Breast epithelium (tissue), 4 donors: ENCODE measurements around the gene BST1. TPM values are rescaled to one million over a fixed set of nuclear protein-coding genes. Genes with fewer than 3 reads are reported as not detected.

Experiments
- DNase-seq, 2 donors: peaks; one replicate each; pipeline ENCODE4 v3.0.0-alpha.2; 2019; ENCODE audit warnings: low spot score in 2 of 2
- H3K27ac ChIP-seq, 2 donors: fragments of 200-600 bp; sonication (generic) in 1 of 2; one replicate each; pipeline ENCODE4 v1.5.1; 2016 to 2019; ENCODE audit warnings: mild to moderate bottlenecking in 1 of 2
- H3K27me3 ChIP-seq, 2 donors: fragments of 200-600 bp; sonication (generic) in 1 of 2; one replicate each; pipeline versions ENCODE4 v1.5.1 to v1.6.0; 2017 to 2019; ENCODE audit warnings: control low read depth in 1 of 2, mild to moderate bottlenecking in 1 of 2
- H3K36me3 ChIP-seq: fragments of 200-600 bp; one replicate; pipeline ENCODE4 v1.5.1; 2019
- H3K4me1 ChIP-seq, 2 donors: fragments of 200-600 bp; sonication (generic); one replicate each; pipeline ENCODE4 v1.5.1; 2016 to 2019; ENCODE audit warnings: control low read depth in 1 of 2
- H3K4me3 ChIP-seq, 3 donors: fragments of 200-600 bp; sonication (generic); 1 replicate in 2 of 3; 2 replicates in 1 of 3; pipeline ENCODE4 v1.5.1; 2016 to 2019; ENCODE audit warnings: mild to moderate bottlenecking in 3 of 3, moderate library complexity in 2 of 3
- H3K9me3 ChIP-seq, 2 donors: fragments of 200-600 bp; sonication (generic) in 1 of 2; one replicate each; pipeline ENCODE4 v1.5.1; 2016 to 2019; ENCODE audit warnings: control low read depth in 1 of 2
- POLR2A ChIP-seq: fragments of 450-650 bp; IDR thresholded peaks from one replicate; pipeline ENCODE4 v1.6.1; 2016; ENCODE audit warnings: antibody characterized with exemption, mild to moderate bottlenecking, moderate library complexity
- POLR2AphosphoS5 ChIP-seq, 3 donors: sonication (generic); formaldehyde crosslinking; IDR thresholded peaks; one replicate each; pipeline ENCODE4 v1.6.1; 2017; ENCODE audit warnings: antibody characterized with exemption in 3 of 3
- intact Hi-C: fragments of 100-400 bp; cut with DNase I; formaldehyde crosslinking; loops from one replicate; pipeline ENCODE4 v1.15.1; 2023; ENCODE audit warnings: low total_unique reads
- total RNA-seq, 3 donors: library from RNA; depleted of rRNA; stranded (reverse); fragments of >200 nt; gene quantifications; one replicate each; pipeline ENCODE4 v1.1.0, GENCODE V29; 2016
- TF ChIP-seq, protein P1 (sequence below), 3 donors: fragments of 450-650 bp; IDR thresholded peaks; one replicate each; pipeline ENCODE4 v1.5.1; 2016 to 2017; ENCODE audit warnings: antibody characterized with exemption in 3 of 3, mild to moderate bottlenecking in 3 of 3, moderate library complexity in 3 of 3

The BST1 gene
- total RNA-seq, 3 donors from 2014 or later: 6.4 to 16.6 (median 7.5) TPM

DNA sequence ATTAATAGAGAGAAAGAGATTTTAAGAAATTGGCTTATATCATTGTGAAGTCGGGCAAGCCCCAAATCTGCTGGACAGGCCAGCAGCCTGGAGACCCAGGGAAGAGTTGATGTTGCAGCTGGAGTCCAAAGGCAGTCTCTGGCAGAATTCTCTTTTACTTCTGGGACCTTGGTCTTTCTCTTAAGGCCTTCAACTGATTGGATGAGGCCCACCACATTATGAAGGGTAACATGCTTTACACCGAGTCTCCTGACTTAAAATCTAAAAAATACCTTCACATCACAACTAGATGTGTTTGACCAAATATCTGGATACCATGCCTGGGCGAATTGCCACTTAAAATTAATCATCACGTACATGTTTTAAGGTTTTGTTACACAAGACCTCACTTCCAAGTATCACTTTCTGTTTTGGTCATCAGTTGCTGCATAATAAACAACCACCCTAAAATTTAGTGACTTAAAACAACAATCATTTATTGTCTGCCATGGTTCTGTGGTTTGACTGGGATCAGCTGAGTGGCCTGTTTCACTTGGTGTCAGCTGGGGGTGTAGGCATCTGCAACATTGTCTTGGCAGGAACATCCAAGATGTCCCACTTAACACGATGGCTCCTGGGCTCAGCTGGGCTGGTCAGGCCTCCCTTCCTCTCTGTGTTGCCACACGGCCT lies 78.7 kb downstream of the BST1 start:
- Histone ChIP-seq H3K4me3 (no peak overlapping the region), H3K9me3 (no peaks in the 10 kb centered on the region), H3K27ac (no peak overlapping the region), H3K36me3 (no peaks in the 10 kb centered on the region), H3K4me1 (peaks cover 0 to 9% of the 10 kb centered on the region in 2 donors), H3K27me3 (peaks cover 0 to 7% of the 10 kb centered on the region in 2 donors)
- intact Hi-C loops: no loop called here
- DNase-seq: no peak
- TF ChIP-seq, protein P1, sequence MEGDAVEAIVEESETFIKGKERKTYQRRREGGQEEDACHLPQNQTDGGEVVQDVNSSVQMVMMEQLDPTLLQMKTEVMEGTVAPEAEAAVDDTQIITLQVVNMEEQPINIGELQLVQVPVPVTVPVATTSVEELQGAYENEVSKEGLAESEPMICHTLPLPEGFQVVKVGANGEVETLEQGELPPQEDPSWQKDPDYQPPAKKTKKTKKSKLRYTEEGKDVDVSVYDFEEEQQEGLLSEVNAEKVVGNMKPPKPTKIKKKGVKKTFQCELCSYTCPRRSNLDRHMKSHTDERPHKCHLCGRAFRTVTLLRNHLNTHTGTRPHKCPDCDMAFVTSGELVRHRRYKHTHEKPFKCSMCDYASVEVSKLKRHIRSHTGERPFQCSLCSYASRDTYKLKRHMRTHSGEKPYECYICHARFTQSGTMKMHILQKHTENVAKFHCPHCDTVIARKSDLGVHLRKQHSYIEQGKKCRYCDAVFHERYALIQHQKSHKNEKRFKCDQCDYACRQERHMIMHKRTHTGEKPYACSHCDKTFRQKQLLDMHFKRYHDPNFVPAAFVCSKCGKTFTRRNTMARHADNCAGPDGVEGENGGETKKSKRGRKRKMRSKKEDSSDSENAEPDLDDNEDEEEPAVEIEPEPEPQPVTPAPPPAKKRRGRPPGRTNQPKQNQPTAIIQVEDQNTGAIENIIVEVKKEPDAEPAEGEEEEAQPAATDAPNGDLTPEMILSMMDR (IDR thresholded peaks at IDR 0.05): no peak
- TF ChIP-seq POLR2A (no peak), POLR2AphosphoS5 (IDR thresholded peaks at IDR 0.05) (no peak)

Other genes with a start within 250 kb of the BST1 start
- 10 to 100 TPM; 10.7 to 22.9 (median 14.9) TPM for gene CC2D2A, start 233.2 kb upstream of the BST1 start, total RNA-seq
- gene FBXL5, start 47.7 kb upstream of the BST1 start, total RNA-seq: 100 to 1,000 TPM; 178 to 231 (median 202) TPM
- gene FAM200B, start 21.2 kb upstream of the BST1 start, total RNA-seq: 10 to 100 TPM; 34.7 to 66.9 (median 55.9) TPM
- 10 to 100 TPM in 1 of 3 donors, 1 to 10 TPM in 2; 2.0 to 47.2 (median 2.6) TPM for gene CD38, start 75.3 kb downstream of the BST1 start, total RNA-seq
- gene FGFBP1, start 235.7 kb downstream of the BST1 start, total RNA-seq: under 1 TPM in 1 of 3 donors, not detected in 2; 0.73 TPM